DOHH2 (cell line): Measurements from ENCODE around the gene LMCD1.

ENCODE experiments used
- CTCF ChIP-seq: fragments of 200-600 bp; sonication (generic); IDR thresholded peaks from one replicate; pipeline ENCODE4 v1.5.1; 2014; ENCODE audit warnings: antibody characterized with exemption, mild to moderate bottlenecking, low read depth, low read length; ENCODE audit not compliant: poor library complexity, severe bottlenecking
- EZH2phosphoT487 ChIP-seq: fragments of 200-600 bp; sonication (generic); IDR thresholded peaks from 2 replicates; pipeline ENCODE4 v1.6.1; 2017; ENCODE audit warnings: borderline replicate concordance, mild to moderate bottlenecking, antibody characterized with exemption, low read length, moderate library complexity, mixed read lengths

- TF ChIP-seq CTCF (no peak), EZH2phosphoT487 (no peak)
Measured at GRCh38 chr3:8472549-8472948, 29.1 kb upstream of the LMCD1 start.
